MM.1S (cell line): ENCODE data around the gene FMNL1.

Source experiments
- DNase-seq: peaks from one replicate; pipeline ENCODE4 v3.0.0-alpha.2; 2015
- H2AFZ ChIP-seq: fragments of 300-600 bp; sonication (generic); 2 replicates; pipeline ENCODE4 v1.6.0; 2016; ENCODE audit warnings: antibody characterized with exemption, low read length
- H3F3A ChIP-seq: fragments of 300-600 bp; sonication (generic); 2 replicates; pipeline ENCODE4 v1.6.1; 2016; ENCODE audit warnings: mild to moderate bottlenecking, antibody characterized with exemption, low read length, moderate library complexity, mixed read lengths; ENCODE audit not compliant: insufficient read depth
- H3K27ac ChIP-seq: fragments of 300-600 bp; sonication (generic); 2 replicates; pipeline ENCODE4 v1.5.1; 2016; ENCODE audit warnings: mild to moderate bottlenecking, low read length
- H3K27me3 ChIP-seq: fragments of 300-600 bp; sonication (generic); replicated peaks from 2 replicates; pipeline ENCODE4 v1.6.0; 2016; ENCODE audit warnings: low read length; ENCODE audit not compliant: insufficient read depth
- H3K36me3 ChIP-seq: fragments of 300-600 bp; sonication (generic); replicated peaks from 2 replicates; pipeline ENCODE4 v1.6.1; 2016; ENCODE audit warnings: mild to moderate bottlenecking, low read length, mixed read lengths; ENCODE audit not compliant: insufficient read depth
- H3K4me1 ChIP-seq: fragments of 300-600 bp; sonication (generic); 2 replicates; pipeline ENCODE4 v1.6.1; 2016; ENCODE audit warnings: low read length, mixed read lengths
- H3K4me2 ChIP-seq: fragments of 300-600 bp; sonication (generic); 2 replicates; pipeline ENCODE4 v1.6.0; 2016; ENCODE audit warnings: low read depth, low read length
- H3K4me3 ChIP-seq: fragments of 300-600 bp; sonication (generic); 2 replicates; pipeline ENCODE4 v1.5.1; 2016; ENCODE audit warnings: low read length, mixed read lengths
- H3K79me2 ChIP-seq: fragments of 300-600 bp; sonication (generic); 2 replicates; pipeline ENCODE4 v1.6.1; 2016; ENCODE audit warnings: mixed run types, low read length, mixed read lengths
- H3K9ac ChIP-seq: fragments of 300-600 bp; sonication (generic); 2 replicates; pipeline ENCODE4 v1.6.1; 2016; ENCODE audit warnings: low read length, mixed read lengths
- H3K9me2 ChIP-seq: fragments of 300-600 bp; sonication (generic); replicated peaks from 2 replicates; pipeline ENCODE4 v1.6.1; 2016; ENCODE audit warnings: mild to moderate bottlenecking, low read length, mixed read lengths; ENCODE audit not compliant: insufficient read depth
- H3K9me3 ChIP-seq: fragments of 300-600 bp; sonication (generic); replicated peaks from 2 replicates; pipeline ENCODE4 v1.6.1; 2016; ENCODE audit warnings: mild to moderate bottlenecking, low read length, mixed read lengths; ENCODE audit not compliant: insufficient read depth
- H4K20me1 ChIP-seq: fragments of 300-600 bp; sonication (generic); 2 replicates; pipeline ENCODE4 v1.6.1; 2016; ENCODE audit warnings: mild to moderate bottlenecking, low read length, moderate library complexity, mixed read lengths; ENCODE audit not compliant: insufficient read depth
- CTCF ChIP-seq: fragments of 300-600 bp; sonication (generic); IDR thresholded peaks from 2 replicates; pipeline ENCODE4 v1.5.1; 2016; ENCODE audit warnings: antibody characterized with exemption, low read length, mixed read lengths
- EZH2 ChIP-seq: fragments of 300-600 bp; sonication (generic); optimal IDR thresholded peaks from 2 replicates; pipeline ENCODE3; 2017; ENCODE audit warnings: low read depth, mild to moderate bottlenecking, antibody characterized with exemption, low read length, mixed read lengths
- EZH2phosphoT487 ChIP-seq: fragments of 300-600 bp; sonication (generic); IDR thresholded peaks from 2 replicates; pipeline ENCODE4 v1.6.1; 2018; ENCODE audit warnings: antibody characterized with exemption, low read length

Gene FMNL1

GRCh38 chr17:45257115-45257514 lies 35.4 kb downstream of the FMNL1 start:
- Histone ChIP-seq H3K27ac (no peak overlapping the region), H3K9me2 (no peaks in the 10 kb centered on the region), H3K9me3 (no peaks in the 10 kb centered on the region), H4K20me1 (no peaks in the 10 kb centered on the region), H3K9ac (no peak overlapping the region), H3K36me3 (no peaks in the 10 kb centered on the region), H3F3A (peaks cover 7% of the 10 kb centered on the region; the same call in 1 of the 2 replicates), H2AFZ (no peak overlapping the region), H3K79me2 (no peaks in the 10 kb centered on the region), H3K4me3 (no peak overlapping the region), H3K27me3 (no peaks in the 10 kb centered on the region), H3K4me1 (peaks cover 12% of the 10 kb centered on the region; the same call in 1 of the 2 replicates), H3K4me2 (no peak overlapping the region; the same call in 1 of the 2 replicates)
- DNase-seq = no peak
- TF ChIP-seq CTCF = no peak
- no peak for TF ChIP-seq EZH2
- TF ChIP-seq EZH2phosphoT487 = no peak

- Histone ChIP-seq H3K27ac (no peak overlapping the region), H3K9me2 (no peaks in the 10 kb centered on the region), H3K4me2 (no peak overlapping the region), H3K79me2 (no peaks in the 10 kb centered on the region), H3F3A (peaks cover 7% of the 10 kb centered on the region; the same call in 1 of the 2 replicates), H3K36me3 (no peaks in the 10 kb centered on the region), H4K20me1 (no peaks in the 10 kb centered on the region), H3K4me1 (peaks cover 12% of the 10 kb centered on the region; the same call in 1 of the 2 replicates), H3K9ac (no peak overlapping the region), H2AFZ (no peak overlapping the region), H3K4me3 (no peak overlapping the region), H3K9me3 (no peaks in the 10 kb centered on the region), H3K27me3 (no peaks in the 10 kb centered on the region)
- no peak for DNase-seq
- TF ChIP-seq EZH2 (no peak), EZH2phosphoT487 (no peak), CTCF (no peak)
These were observed 37.3 kb downstream of the FMNL1 start for GRCh38 chr17:45258981-45259380.

- Histone ChIP-seq H3K27me3 (no peaks in the 10 kb centered on the region), H2AFZ (no peak overlapping the region), H3K79me2 (no peaks in the 10 kb centered on the region), H3K9me2 (no peaks in the 10 kb centered on the region), H4K20me1 (no peaks in the 10 kb centered on the region), H3K36me3 (no peaks in the 10 kb centered on the region), H3K27ac (no peak overlapping the region), H3K9ac (no peak overlapping the region), H3K4me2 (no peak overlapping the region), H3F3A (peaks cover 7% of the 10 kb centered on the region; the same call in 1 of the 2 replicates), H3K9me3 (no peaks in the 10 kb centered on the region), H3K4me1 (peaks cover 12% of the 10 kb centered on the region; the same call in 1 of the 2 replicates), H3K4me3 (no peak overlapping the region)
- DNase-seq = no peak
- TF ChIP-seq EZH2phosphoT487 (no peak), EZH2 (no peak), CTCF (no peak)
These were observed 38.6 kb downstream of the FMNL1 start for GRCh38 chr17:45260204-45260783.
